ENCODE data around the gene MYL6B.
A peak's percentile ranks its signal among the peaks of the same experiment; 100 is the strongest.

MYL6B gene

DNA sequence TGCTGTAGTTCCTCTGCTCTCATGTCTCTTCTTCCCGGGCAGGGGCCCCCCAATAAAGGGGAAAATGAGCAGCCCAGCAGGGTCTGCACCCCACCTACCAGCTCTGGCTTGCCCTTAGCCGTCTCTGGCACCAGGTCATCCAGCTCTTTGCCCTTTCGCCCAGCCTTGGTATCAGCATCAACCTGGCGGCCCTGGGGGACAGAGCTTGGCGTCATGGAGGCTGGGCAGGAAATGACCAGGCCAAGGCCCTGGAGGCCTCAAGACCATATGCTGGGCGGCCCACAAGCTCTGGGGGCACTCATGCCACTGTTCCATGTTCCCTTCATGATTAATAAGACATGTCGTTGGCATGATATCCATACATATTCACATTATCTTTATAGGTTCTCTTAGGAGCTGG, 20.5 kb downstream of the MYL6B start:
- no peak for DNase-seq (ENCODE audit: low read depth)

- DNase-seq (ENCODE audit: low read depth) = no peak
Observed at GRCh38 chr12:56178347-56178746, 26.0 kb downstream of the MYL6B start.

DNA sequence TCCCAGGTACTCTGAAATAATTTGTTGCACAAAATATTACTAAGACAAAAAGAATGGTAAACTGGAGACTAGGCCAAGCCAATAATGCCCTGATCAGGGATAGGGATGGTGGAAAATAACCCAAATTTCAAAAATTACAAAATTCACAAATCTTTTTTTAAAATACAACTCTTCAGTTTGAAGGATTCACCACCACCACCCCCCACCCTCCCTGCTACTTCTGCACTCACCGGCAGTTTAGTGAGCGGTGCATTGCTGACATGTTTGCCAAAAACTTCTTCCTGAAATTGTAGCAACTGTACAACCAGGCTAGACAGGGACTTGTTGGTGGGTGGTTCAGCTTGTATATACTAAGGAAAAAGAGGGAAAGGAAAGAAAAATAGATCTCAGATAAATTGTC, 34.6 kb downstream of the MYL6B start:
- DNase-seq (ENCODE audit: low read depth) = no peak

GRCh38 chr12:56188131-56188777, 35.9 kb downstream of the MYL6B start:
- DNase-seq (ENCODE audit: low read depth) = no peak

DNA sequence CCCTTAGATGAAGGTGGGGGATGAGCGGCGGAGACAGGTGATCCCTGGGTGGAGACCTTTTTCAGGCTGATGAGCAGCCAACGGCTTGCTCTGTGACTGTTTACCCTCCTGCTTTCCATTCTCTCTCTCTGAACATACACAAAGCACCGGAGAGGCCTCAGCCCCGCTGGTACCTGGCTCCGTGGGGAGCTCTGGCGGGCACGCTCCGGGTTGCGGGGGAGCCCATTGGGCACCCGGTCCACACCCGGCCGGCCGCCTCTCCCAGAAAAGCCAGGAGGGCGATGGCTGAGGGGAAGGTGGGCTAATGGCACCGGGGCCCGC, 36.4 kb downstream of the MYL6B start:
- no peak for DNase-seq (ENCODE audit: low read depth)

DNA sequence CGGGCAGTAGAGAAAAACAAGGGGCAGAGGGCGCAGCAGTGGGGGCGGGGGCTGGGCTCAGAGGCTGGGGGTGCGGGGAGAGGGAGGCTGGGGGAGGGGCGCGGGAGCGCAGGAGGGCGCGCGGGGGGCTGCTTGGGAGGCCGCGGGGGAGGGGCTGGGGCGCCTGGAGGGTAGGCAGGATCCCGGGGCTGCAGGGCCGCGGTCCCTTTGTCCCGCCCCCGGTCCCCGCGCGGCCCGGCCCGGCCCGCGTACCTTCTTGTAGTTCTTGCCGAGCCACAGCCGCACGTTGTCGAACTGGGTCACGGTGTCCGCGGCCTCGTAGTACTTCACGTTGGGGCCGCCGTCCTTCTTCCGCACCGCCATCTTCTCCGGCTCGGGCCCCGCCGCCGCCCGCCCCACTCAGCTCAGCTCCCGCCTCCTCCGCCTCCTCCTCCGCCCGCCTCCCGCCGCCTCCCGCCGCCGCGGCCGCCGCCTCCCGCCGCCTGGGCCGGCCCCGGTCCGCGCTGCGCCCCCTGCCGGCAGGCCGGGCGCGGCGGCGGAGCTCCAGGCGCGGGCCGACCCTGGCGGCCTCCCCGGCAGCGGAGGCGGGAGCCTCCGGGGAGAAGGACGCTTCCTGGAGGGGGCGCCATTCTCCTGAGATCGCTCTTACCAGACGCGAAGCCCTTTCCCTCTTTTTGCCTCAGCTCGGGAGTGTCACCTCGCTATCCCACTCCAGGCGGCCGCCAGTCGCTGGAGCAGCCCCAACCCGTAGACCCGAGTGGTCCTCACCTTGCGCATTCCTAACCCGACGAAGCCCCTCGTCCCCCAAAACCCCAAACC, 36.9 kb downstream of the MYL6B start, which contains the start of gene SMARCC2:
Gene SMARCC2, minus strand, starts transcription at position 385 of the 819 bp plus-strand sequence. Its CDS starts 22 bp downstream, at position 363.
- DNase-seq (ENCODE audit: low read depth) = peak; percentile 51

- DNase-seq (ENCODE audit: low read depth) = peak; percentile 85
Observed at GRCh38 chr12:56189918-56190694, 37.7 kb downstream of the MYL6B start.

DNA sequence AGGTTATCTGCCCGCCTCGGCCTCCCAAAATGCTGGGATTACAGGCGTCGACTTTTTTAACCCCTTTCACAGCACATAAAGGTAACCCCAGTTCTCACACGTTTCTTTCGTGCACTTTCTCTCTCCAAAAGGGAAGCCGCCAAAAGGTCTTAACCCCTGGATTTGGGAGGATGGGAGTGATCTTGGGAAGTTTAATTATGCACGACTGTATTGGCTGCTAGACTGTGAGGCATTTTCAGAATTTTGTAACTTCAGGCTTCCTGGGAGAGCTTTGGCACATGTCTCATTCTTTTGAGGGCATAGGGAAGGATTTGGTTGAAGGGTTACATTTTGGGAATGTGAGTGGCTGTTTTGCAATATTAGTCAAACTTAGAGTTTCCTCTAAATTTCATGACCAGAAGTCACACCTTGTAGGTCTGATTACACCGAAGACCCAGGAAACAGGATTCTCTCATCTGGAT, 38.3 kb downstream of the MYL6B start:
- no peak for DNase-seq (ENCODE audit: low read depth)

GRCh38 chr12:56192582-56192981, 40.2 kb downstream of the MYL6B start:
- no peak for DNase-seq (ENCODE audit: low read depth)

DNA sequence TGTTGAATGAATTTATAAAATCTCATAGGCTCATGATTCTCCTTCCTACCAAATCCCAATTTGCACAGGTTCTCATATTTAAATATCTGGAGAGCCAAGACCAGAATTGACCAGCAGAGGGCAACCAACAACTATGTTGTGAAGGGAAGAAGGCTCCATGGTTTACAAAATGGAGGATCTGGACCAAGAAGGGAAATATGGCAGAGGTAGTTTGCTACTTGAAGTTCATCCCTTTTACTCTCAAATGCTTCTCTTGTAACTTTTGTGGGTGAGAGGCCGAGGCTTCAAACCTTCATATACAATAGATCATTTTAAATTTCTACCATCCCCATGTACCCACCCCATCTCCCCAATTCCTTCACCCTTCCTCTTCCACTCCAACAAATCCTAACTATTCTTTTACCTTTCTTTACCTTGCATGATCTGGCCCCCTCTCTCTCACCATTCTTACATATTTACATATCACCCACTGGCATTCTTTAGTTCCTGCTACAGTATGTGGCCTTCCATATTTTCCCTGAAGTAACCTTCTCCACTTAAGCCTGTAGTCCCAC, 40.7 kb downstream of the MYL6B start:
- peak; percentile 71 for DNase-seq (ENCODE audit: low read depth)

DNA sequence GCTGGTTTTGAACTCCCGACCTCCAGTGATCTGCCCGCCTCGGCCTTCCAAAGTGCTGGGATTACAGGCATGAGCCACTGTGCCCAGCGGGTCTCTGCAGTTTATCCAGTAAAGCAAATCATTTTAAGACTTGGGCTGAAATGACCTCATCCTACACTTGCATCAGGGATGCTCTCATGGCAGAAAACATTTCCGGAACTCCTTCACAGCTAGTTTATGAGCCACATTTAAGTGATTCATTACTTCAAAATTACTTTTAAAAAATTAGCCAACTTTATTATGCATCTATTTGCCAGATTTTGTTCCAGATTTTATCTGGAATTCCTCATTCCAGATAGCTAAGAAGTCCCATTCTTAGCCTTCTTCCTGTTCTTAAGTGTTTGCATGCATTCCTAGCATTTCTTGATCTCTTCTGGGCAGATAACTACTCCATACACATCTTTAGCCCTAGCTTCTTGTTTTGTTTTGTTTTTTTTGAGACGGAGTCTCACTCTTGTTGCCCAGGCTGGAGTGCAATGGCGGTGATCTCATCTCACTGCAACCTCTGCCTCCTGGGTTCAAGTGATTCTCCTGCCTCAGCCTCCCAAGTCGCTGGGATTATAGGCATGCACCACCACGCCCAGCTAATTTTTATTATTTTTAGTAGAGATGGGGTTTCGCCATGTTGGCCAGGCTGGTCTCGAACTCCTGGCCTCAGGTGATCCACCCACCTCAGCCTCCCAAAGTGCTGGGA, 44.6 kb downstream of the MYL6B start:
- DNase-seq (ENCODE audit: low read depth) = peak; percentile 98

GRCh38 chr12:56197921-56198635, 45.7 kb downstream of the MYL6B start:
- DNase-seq (ENCODE audit: low read depth) = no peak

DNA sequence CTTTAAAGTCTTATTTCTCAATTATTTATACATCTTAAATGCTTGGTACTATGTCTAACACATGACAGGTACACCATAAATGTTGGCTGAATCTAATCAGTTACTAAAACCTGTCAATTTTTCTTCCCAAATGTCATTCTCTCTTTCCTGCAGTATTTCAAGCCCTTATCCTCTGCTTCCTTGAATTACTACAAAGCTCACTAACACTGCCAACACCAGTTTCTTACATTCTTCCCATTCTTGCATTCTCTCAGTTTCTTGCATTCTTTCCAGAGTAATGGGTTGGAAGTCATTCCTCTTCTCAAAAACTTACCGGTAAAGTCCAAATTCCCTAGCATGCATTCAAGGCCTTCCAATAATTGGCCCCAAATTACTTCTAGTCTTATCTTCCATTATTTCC, 46.4 kb downstream of the MYL6B start:
- no peak for DNase-seq (ENCODE audit: low read depth)

- DNase-seq (ENCODE audit: low read depth) = no peak
Observed at GRCh38 chr12:56202366-56202765, 50.0 kb downstream of the MYL6B start.

- DNase-seq (ENCODE audit: low read depth) = no peak
Observed at GRCh38 chr12:56202838-56203237, 50.5 kb downstream of the MYL6B start.

DNA sequence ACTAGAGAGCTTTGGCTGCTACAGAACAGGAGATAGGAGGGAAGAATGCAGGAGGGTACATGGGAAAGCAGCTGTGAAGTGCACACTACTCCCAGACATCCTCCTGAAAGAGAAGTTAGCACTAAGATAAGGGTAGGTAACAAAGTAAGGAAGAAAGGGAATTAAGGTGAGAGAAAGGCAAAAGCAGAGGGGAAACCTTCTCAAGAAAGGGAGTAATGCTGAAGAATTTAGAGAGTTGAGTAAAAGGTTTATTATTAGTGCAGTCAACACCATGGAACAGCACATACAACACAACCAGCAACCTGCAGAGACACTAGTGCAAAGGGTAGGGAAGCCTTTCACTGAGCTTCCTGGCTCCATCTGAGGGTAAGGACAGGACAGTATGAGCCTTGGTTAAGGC, 51.9 kb downstream of the MYL6B start:
- no peak for DNase-seq (ENCODE audit: low read depth)

GRCh38 chr12:56205445-56205844, 53.1 kb downstream of the MYL6B start:
- no peak for DNase-seq (ENCODE audit: low read depth)

- DNase-seq (ENCODE audit: low read depth) = no peak
Observed at GRCh38 chr12:56206452-56207166, 54.2 kb downstream of the MYL6B start.
